ENCODE measurements around the gene EVC2.

DNA sequence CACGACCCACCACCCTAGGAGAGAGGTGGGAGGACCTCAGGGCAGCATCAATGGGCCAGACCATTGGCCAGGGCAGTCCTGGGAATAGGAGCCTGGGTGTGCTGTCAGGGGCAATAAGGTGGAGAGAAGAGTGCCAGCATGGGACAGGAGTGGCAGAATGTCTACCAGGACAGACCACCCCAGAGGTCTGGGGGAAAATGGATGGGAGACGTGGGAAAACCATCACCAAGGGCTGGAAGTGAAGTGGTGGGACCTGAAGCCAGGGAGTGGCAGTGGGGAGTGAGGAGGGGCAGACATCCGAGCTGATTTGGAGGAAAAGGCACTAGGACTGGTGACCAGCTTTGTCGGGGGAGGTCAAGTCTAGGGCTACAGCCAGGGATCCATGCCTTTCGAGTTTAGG lies 993 bp downstream of the EVC2 start:
- no peak for TF ChIP-seq EZH2 (IDR thresholded peaks at IDR 0.05; ENCODE audit: borderline replicate concordance, insufficient read depth, low read depth, low read length, poor library complexity, severe bottlenecking)
- TF ChIP-seq, protein P1, sequence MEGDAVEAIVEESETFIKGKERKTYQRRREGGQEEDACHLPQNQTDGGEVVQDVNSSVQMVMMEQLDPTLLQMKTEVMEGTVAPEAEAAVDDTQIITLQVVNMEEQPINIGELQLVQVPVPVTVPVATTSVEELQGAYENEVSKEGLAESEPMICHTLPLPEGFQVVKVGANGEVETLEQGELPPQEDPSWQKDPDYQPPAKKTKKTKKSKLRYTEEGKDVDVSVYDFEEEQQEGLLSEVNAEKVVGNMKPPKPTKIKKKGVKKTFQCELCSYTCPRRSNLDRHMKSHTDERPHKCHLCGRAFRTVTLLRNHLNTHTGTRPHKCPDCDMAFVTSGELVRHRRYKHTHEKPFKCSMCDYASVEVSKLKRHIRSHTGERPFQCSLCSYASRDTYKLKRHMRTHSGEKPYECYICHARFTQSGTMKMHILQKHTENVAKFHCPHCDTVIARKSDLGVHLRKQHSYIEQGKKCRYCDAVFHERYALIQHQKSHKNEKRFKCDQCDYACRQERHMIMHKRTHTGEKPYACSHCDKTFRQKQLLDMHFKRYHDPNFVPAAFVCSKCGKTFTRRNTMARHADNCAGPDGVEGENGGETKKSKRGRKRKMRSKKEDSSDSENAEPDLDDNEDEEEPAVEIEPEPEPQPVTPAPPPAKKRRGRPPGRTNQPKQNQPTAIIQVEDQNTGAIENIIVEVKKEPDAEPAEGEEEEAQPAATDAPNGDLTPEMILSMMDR (IDR thresholded peaks at IDR 0.05), result no peak
